IMR-90 (cell line): ENCODE results near the gene ZNF750. TPM values are rescaled to one million over a fixed set of nuclear protein-coding genes. Genes with fewer than 3 reads are reported as not detected.

Experiments
- ATAC-seq: fragments of 200-7000 bp; cut with Tn5 transposase; 2 replicates; pipeline ENCODE4 v1.9.1; 2020; ENCODE audit warnings: low read depth, mild to moderate bottlenecking, moderate library complexity
- BruUV-seq: library from RNA; stranded (reverse); fragments of 400-500 nt; replicated peaks from 2 replicates; lab custom pipeline; 2021; lab: Mats Ljungman, UMichigan
- CTCF ChIA-PET: fragments of 300-600 bp; formaldehyde crosslinking; extraction: SDS; loops from one replicate; lab custom pipeline; 2021; ENCODE audit warnings: antibody characterized with exemption; lab: Yijun Ruan, JAX
- POLR2A ChIA-PET: fragments of 300-600 bp; sonication (Branson Sonifier 250); formaldehyde crosslinking; loops from one replicate; lab custom pipeline; 2022; ENCODE audit warnings: antibody characterized with exemption; ENCODE audit not compliant: unreplicated experiment; lab: Charles Lee
- DNase-seq: peaks from one replicate; pipeline ENCODE4 v3.0.0; 2013
- H2AFZ ChIP-seq: replicated peaks from 2 replicates; pipeline ENCODE3; 2013; ENCODE audit warnings: low read length, mild to moderate bottlenecking; ENCODE audit not compliant: poor library complexity
- H2AK5ac ChIP-seq: 2 replicates; pipeline ENCODE4 v1.6.1; 2013; ENCODE audit warnings: low read depth, low read length, inconsistent platforms
- H2AK9ac ChIP-seq: replicated peaks from 2 replicates; pipeline ENCODE3; 2013; ENCODE audit warnings: mild to moderate bottlenecking, low read depth, low read length, moderate library complexity; ENCODE audit not compliant: poor library complexity
- H2BK120ac ChIP-seq: 2 replicates; pipeline ENCODE4 v1.6.1; 2013; ENCODE audit warnings: low read depth, low read length, inconsistent platforms
- H2BK15ac ChIP-seq: 3 replicates; pipeline ENCODE4 v1.6.1; 2013; ENCODE audit warnings: low read depth, low read length, inconsistent platforms
- H2BK20ac ChIP-seq: 2 replicates; pipeline ENCODE4 v1.6.1; 2013; ENCODE audit warnings: low read depth, mild to moderate bottlenecking, inconsistent platforms, low read length, moderate library complexity
- H2BK5ac ChIP-seq: 2 replicates; pipeline ENCODE4 v1.6.1; 2013; ENCODE audit warnings: mild to moderate bottlenecking, low read depth, low read length, inconsistent platforms; ENCODE audit not compliant: poor library complexity, severe bottlenecking
- H3K14ac ChIP-seq: replicated peaks from 2 replicates; pipeline ENCODE4 v1.6.1; 2013; ENCODE audit warnings: low read depth, low read length, inconsistent platforms
- H3K18ac ChIP-seq: 2 replicates; pipeline ENCODE4 v1.6.1; 2013; ENCODE audit warnings: low read depth, low read length, control low read depth
- H3K23ac ChIP-seq: 2 replicates; pipeline ENCODE4 v1.6.1; 2013; ENCODE audit warnings: low read depth, low read length, inconsistent platforms
- H3K27ac ChIP-seq: 2 replicates; pipeline ENCODE4 v1.5.1; 2013; ENCODE audit warnings: mild to moderate bottlenecking, control low read depth, low read length; ENCODE audit not compliant: insufficient read depth
- H3K27me3 ChIP-seq: 2 replicates; pipeline ENCODE4 v1.6.1; 2013; ENCODE audit warnings: low read length; ENCODE audit not compliant: control insufficient read depth, insufficient read depth
- H3K36me3 ChIP-seq: 2 replicates; pipeline ENCODE4 v1.6.1; 2013; ENCODE audit warnings: low read length, mixed read lengths; ENCODE audit not compliant: control insufficient read depth, insufficient read depth
- H3K4ac ChIP-seq: 2 replicates; pipeline ENCODE4 v1.6.1; 2013; ENCODE audit warnings: low read depth, low read length, inconsistent platforms
- H3K4me1 ChIP-seq: 2 replicates; pipeline ENCODE4 v1.6.1; 2013; ENCODE audit warnings: low read length, mixed read lengths; ENCODE audit not compliant: control insufficient read depth, insufficient read depth
- H3K4me2 ChIP-seq: 2 replicates; pipeline ENCODE4 v1.6.1; 2013; ENCODE audit warnings: low read depth, mild to moderate bottlenecking, control low read depth, low read length, moderate library complexity
- H3K4me3 ChIP-seq: 2 replicates; pipeline ENCODE4 v1.5.1; 2013; ENCODE audit warnings: low read depth, mild to moderate bottlenecking, control low read depth, low read length, moderate library complexity; ENCODE audit not compliant: insufficient read depth
- H3K56ac ChIP-seq: 2 replicates; pipeline ENCODE4 v1.6.1; 2013; ENCODE audit warnings: low read length, inconsistent platforms; ENCODE audit not compliant: insufficient read depth; ENCODE audit errors: extremely low read depth
- H3K79me1 ChIP-seq, 2 experiments: 2 replicates each; pipeline ENCODE4 v1.6.1; 2013; ENCODE audit warnings: low read length in 2 of 2, inconsistent platforms in 1 of 2, low read depth in 1 of 2
- H3K9ac ChIP-seq: 2 replicates; pipeline ENCODE4 v1.6.1; 2013; ENCODE audit warnings: low read depth, low read length, control low read depth
- H3K9me1 ChIP-seq: 2 replicates; pipeline ENCODE4 v1.6.1; 2013; ENCODE audit warnings: low read length, inconsistent platforms; ENCODE audit not compliant: insufficient read depth
- H3K9me3 ChIP-seq: 2 replicates; pipeline ENCODE4 v1.6.1; 2013; ENCODE audit warnings: low read length; ENCODE audit not compliant: control insufficient read depth, insufficient read depth
- H4K20me1 ChIP-seq: 2 replicates; pipeline ENCODE4 v1.6.1; 2013; ENCODE audit warnings: low read length, inconsistent platforms; ENCODE audit not compliant: insufficient read depth
- H4K5ac ChIP-seq: 2 replicates; pipeline ENCODE4 v1.6.1; 2013; ENCODE audit warnings: mild to moderate bottlenecking, low read depth, low read length, control low read depth
- H4K8ac ChIP-seq, 2 experiments: 2 replicates each; pipeline ENCODE4 v1.6.1; 2013; ENCODE audit warnings: low read depth in 2 of 2, low read length in 2 of 2, control low read depth in 1 of 2, inconsistent platforms in 1 of 2
- H4K91ac ChIP-seq: 2 replicates; pipeline ENCODE4 v1.6.1; 2013; ENCODE audit warnings: low read depth, low read length, inconsistent platforms; ENCODE audit not compliant: insufficient read depth
- BHLHE40 ChIP-seq: fragments of 150-350 bp; IDR thresholded peaks from 2 replicates; pipeline ENCODE4 v1.6.1; 2016; ENCODE audit warnings: mild to moderate bottlenecking, low read depth, low read length
- CEBPB ChIP-seq: IDR thresholded peaks from 2 replicates; pipeline ENCODE4 v1.6.1; 2012; ENCODE audit warnings: low read depth, low read length, improper control_type of control experiment
- CHD1 ChIP-seq: IDR thresholded peaks from 2 replicates; pipeline ENCODE4 v1.6.1; 2012; ENCODE audit warnings: low read depth, low read length, improper control_type of control experiment
- CTCF ChIP-seq: conservative IDR thresholded peaks from 2 replicates; pipeline ENCODE4 v1.5.1; 2012; ENCODE audit warnings: mild to moderate bottlenecking, low read depth, low read length, improper control_type of control experiment
- ELK1 ChIP-seq: fragments of 150-350 bp; IDR thresholded peaks from 2 replicates; pipeline ENCODE4 v1.6.1; 2016; ENCODE audit warnings: low read depth, mild to moderate bottlenecking, low read length, moderate library complexity, borderline replicate concordance
- FOS ChIP-seq: fragments of 150-350 bp; IDR thresholded peaks from 2 replicates; pipeline ENCODE4 v1.6.1; 2016; ENCODE audit warnings: low read depth, low read length
- MAFK ChIP-seq: IDR thresholded peaks from 2 replicates; pipeline ENCODE4 v1.6.1; 2012; ENCODE audit warnings: low read depth, low read length, improper control_type of control experiment
- MAZ ChIP-seq: IDR thresholded peaks from 2 replicates; pipeline ENCODE4 v1.6.1; 2012; ENCODE audit warnings: low read depth, mild to moderate bottlenecking, low read length, improper control_type of control experiment, moderate library complexity, borderline replicate concordance
- MXI1 ChIP-seq: IDR thresholded peaks from 2 replicates; pipeline ENCODE4 v1.6.1; 2012; ENCODE audit warnings: low read depth, mild to moderate bottlenecking, low read length, moderate library complexity, borderline replicate concordance
- NFE2L2 ChIP-seq: fragments of 150-350 bp; IDR thresholded peaks from 2 replicates; pipeline ENCODE4 v1.6.1; 2016; ENCODE audit warnings: low read depth, mild to moderate bottlenecking, low read length
- POLR2A ChIP-seq: IDR thresholded peaks from 2 replicates; pipeline ENCODE4 v1.6.1; 2012; ENCODE audit warnings: mild to moderate bottlenecking, low read depth, low read length
- RAD21 ChIP-seq: IDR thresholded peaks from 2 replicates; pipeline ENCODE4 v1.6.1; 2012; ENCODE audit warnings: low read length, improper control_type of control experiment
- RCOR1 ChIP-seq: IDR thresholded peaks from 2 replicates; pipeline ENCODE4 v1.6.1; 2012; ENCODE audit warnings: mild to moderate bottlenecking, low read length, improper control_type of control experiment; ENCODE audit not compliant: insufficient replicate concordance
- RFX5 ChIP-seq: IDR thresholded peaks from 2 replicates; pipeline ENCODE4 v1.8.0; 2012; ENCODE audit warnings: low read depth, mild to moderate bottlenecking, low read length, moderate library complexity
- SMC3 ChIP-seq: fragments of 150-350 bp; IDR thresholded peaks from 2 replicates; pipeline ENCODE4 v1.6.1; 2016; ENCODE audit warnings: low read depth, mild to moderate bottlenecking, antibody characterized with exemption, low read length, moderate library complexity
- USF2 ChIP-seq: fragments of 150-350 bp; IDR thresholded peaks from 2 replicates; pipeline ENCODE4 v1.6.1; 2017; ENCODE audit warnings: mild to moderate bottlenecking, antibody characterized with exemption, low read length, low read depth
- WGBS, 2 experiments: methylation state at CpG; one replicate each; pipeline versions ENCODE4 v1.1.5 to v1.1.7; 2013; ENCODE audit warnings: missing lambda C conversion rate in 2 of 2; ENCODE audit not compliant: insufficient read length in 1 of 2; ENCODE audit errors: extremely low coverage in 2 of 2; 5-methylcytosine and 5-hydroxymethylcytosine counted together
- dilution Hi-C: fragments of 300-500 bp; cut with HindIII; formaldehyde crosslinking; loops from one replicate; pipeline ENCODE4 v1.14.3; 2018; ENCODE audit warnings: low sequenced_read_pairs; ENCODE audit not compliant: unreplicated experiment
- in situ Hi-C: fragments of 300-500 bp; cut with MboI; formaldehyde crosslinking; loops from 3 replicates; pipeline ENCODE4 v1.14.3; 2019; ENCODE audit warnings: low sequenced_read_pairs, inconsistent platforms, mixed read lengths
- intact Hi-C: fragments of 100-400 bp; cut with micrococcal nuclease; formaldehyde crosslinking; loops from 2 replicates; pipeline ENCODE4 v1.10.0; 2022
- polyA plus RNA-seq, 3 experiments: library from polyadenylated mRNA; depleted of rRNA; stranded (reverse); fragments of >200 nt; gene quantifications; 2 replicates each; pipeline ENCODE4 v1.2.3, GENCODE V29; 2012; ENCODE audit warnings: low replicate concordance in 1 of 3
- total RNA-seq: library from RNA; depleted of rRNA; stranded (reverse); fragments of >200 nt; gene quantifications from 2 replicates; pipeline ENCODE4 v1.2.3, GENCODE V29; 2012

Gene ZNF750
- total and polyA plus RNA-seq, 2 of the 4 experiments (the other 2 are of a cell fraction) = not detected

GRCh38 chr17:82861393-82861775 is 21.6 kb upstream of the ZNF750 start:
- in situ Hi-C loops = no loop called here
- dilution Hi-C loops = no loop called here
- intact Hi-C loops = no loop called here
- H3K36me3 ChIP-seq = no peaks in the 10 kb centered on the region
- no peak overlapping the region for H3K9ac ChIP-seq
- no CpG with 5 or more reads among the region's 12 CpGs for WGBS, 2 experiments
- H3K9me3 ChIP-seq = no peaks in the 10 kb centered on the region
- no peak overlapping the region for H2AK5ac ChIP-seq
- H3K4me3 ChIP-seq = no peak overlapping the region
- H3K9me1 ChIP-seq = peaks cover 30% of the 10 kb centered on the region
- no peaks in the 10 kb centered on the region for H3K27me3 ChIP-seq
- no peak overlapping the region for H3K14ac ChIP-seq
- H2BK120ac ChIP-seq = no peak overlapping the region
- H3K79me1 ChIP-seq = peaks cover 14 to 54% of the 10 kb centered on the region in 2 experiments
- H2AFZ ChIP-seq = no peak overlapping the region
- POLR2A ChIA-PET = interaction anchor here (0.7 kb wide), 1 partner anchor 29 kb away, joined by 6 read pairs; no protein-coding TSS in a partner anchor
- no peak overlapping the region for H3K56ac ChIP-seq
- peaks cover 5% of the 10 kb centered on the region for H4K20me1 ChIP-seq
- CTCF ChIA-PET = interaction anchor here (0.8 kb wide), 1 partner anchor 11 kb away, joined by 3 read pairs; no protein-coding TSS in a partner anchor
- H3K27ac ChIP-seq = no peak overlapping the region
- peaks cover 25% of the 10 kb centered on the region for H3K4me1 ChIP-seq
- H3K4ac ChIP-seq = no peak overlapping the region
- no peak overlapping the region for H2BK20ac ChIP-seq
- DNase-seq = no peak
- no peak overlapping the region for H3K18ac ChIP-seq
- no TSS peak for BruUV-seq
- no peak overlapping the region for H2AK9ac ChIP-seq
- no peak overlapping the region for H4K5ac ChIP-seq
- TF ChIP-seq RAD21 = no peak
- no peak for TF ChIP-seq USF2
- no peak for TF ChIP-seq RCOR1
- TF ChIP-seq RFX5 = no peak
- no peak for TF ChIP-seq BHLHE40
- no peak for TF ChIP-seq POLR2A
- no peak for TF ChIP-seq FOS
- no peak for TF ChIP-seq MXI1
- no peak for TF ChIP-seq NFE2L2
- no peak for TF ChIP-seq ELK1
- no peak for TF ChIP-seq CEBPB
- TF ChIP-seq MAZ = no peak
- no peak for TF ChIP-seq SMC3
- TF ChIP-seq CHD1 = no peak
- no peak for TF ChIP-seq CTCF
- no peak for TF ChIP-seq MAFK
- H2BK5ac ChIP-seq = no peak overlapping the region
- no peak overlapping the region for H4K8ac ChIP-seq
- no peak overlapping the region for H3K23ac ChIP-seq
- no peak overlapping the region for H2BK15ac ChIP-seq
- no peak overlapping the region for H4K91ac ChIP-seq
- ATAC-seq = no peak
- H3K4me2 ChIP-seq = no peak overlapping the region
